SKM-1 (cell line): ENCODE data around the gene DRD2.

ENCODE experiments used
- DNase-seq: peaks from one replicate; lab custom pipeline; 2025; ENCODE audit not compliant: unreplicated experiment; lab: John Stamatoyannopoulos, UW

DRD2 gene

DNA sequence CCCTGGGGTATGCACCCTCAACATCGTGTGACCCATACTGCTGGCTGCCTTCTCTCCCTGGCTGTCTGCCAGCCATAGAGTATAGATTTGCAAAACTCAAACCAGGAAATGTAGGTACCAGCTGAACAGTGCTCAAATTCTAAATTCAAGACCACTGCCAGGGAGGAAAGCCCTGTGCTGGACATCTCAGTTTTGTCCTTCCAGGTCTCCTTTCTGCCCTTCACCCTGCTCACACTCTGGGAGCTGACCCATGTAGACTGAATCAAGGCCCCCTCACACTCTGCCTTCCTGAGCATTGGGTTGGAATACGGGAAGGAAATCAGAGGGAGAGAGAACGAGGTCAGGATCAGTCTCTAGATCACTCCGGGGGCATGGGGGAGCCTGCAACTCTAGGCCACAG is 12.4 kb upstream of the DRD2 start:
- DNase-seq: no peak

DNA sequence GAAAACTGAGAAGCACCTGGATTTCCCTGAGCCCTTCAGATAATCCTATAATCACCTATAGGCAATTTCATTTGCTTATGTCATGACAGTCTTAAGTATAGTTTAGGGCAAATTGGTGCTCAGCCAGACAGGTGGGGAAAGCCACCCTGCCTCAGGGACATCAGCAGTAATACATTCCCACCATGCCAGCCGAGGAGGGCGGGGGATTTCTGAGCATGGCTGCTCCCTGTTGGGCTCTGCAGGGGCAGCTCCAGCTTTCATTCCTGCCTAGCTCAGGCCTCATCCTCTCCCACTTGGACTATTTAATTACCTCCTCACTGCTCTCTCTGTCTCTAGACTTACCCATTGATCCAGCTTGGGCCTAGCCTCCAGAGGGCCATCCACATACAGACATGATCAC is 9.0 kb upstream of the DRD2 start:
- no peak for DNase-seq

DNA sequence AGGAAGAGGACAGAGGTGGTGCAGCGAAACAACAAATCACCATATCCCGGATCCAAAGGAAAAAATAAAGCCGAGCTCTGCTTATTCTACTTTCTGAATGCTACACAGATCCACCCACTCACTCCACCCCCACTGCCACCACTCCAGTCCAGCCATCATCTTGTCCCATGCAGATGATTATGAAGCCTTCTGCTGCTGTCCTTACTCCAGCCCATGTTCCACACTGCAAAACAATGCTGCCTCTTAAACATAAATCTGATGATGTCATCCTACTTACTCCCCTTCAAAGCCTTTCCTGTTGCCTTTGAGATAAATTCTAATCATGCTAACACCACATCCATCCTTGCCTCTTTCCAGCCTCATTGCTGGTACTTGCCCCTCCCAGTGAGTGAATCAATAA is 6.5 kb upstream of the DRD2 start:
- no peak for DNase-seq

DNA sequence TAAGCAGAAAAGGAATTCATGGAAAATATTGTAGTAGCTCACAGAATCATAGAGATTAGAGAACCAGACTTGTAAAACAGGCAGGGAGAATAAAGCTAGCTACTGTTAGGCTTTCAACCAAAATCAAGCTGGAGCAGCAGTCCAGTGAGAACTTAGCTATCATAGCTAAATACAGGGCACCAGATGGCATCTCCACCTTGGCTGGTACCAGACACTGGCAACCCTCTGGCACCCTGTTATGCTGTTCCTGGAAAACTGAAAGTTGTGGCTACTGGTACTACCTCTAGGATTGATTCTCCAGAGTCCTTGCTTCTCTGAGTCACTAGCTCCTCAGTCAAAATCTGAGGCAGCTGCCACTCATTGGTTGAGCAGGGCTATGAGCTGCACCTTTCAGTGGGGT is 6.0 kb upstream of the DRD2 start:
- no peak for DNase-seq

DNA sequence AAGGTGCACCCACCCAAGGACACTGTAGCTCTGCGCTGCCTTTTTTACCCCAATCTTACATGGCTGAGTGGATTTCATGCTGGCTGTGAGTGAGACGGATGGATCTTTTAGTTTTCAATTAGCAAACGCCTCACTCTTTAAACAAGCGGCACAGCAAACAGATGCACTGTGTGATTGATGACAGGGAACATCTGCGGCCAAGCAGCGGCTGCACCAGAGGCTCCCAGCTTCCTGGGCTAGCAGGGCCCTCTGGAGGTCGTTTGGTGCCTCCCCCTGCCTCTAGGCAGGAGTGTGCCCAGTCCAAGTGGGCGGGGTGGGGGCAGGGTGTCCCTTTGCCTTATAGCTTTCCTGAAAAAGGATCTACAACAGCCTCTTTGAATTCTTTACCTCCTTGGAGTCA is 2.1 kb upstream of the DRD2 start:
- DNase-seq: no peak

DNA sequence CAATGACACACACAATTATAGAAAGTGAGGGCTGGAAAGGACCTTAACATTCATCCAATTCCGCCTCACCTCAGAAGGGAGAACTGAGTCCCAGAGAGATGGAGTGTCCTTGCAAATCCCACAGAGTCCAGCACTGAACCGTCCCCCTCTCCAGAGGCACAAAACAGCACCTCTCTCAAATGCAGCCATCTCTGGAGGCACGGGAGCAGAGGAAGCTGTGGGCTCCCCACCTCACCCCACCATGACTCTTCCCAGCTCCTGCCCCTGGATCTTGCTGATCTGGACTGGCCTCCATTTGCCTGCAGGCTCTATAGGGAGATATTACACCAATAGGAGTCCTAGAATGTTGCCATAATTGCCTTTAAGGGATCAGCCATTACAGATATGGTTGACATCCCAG is 1.4 kb upstream of the DRD2 start:
- no peak for DNase-seq

DNA sequence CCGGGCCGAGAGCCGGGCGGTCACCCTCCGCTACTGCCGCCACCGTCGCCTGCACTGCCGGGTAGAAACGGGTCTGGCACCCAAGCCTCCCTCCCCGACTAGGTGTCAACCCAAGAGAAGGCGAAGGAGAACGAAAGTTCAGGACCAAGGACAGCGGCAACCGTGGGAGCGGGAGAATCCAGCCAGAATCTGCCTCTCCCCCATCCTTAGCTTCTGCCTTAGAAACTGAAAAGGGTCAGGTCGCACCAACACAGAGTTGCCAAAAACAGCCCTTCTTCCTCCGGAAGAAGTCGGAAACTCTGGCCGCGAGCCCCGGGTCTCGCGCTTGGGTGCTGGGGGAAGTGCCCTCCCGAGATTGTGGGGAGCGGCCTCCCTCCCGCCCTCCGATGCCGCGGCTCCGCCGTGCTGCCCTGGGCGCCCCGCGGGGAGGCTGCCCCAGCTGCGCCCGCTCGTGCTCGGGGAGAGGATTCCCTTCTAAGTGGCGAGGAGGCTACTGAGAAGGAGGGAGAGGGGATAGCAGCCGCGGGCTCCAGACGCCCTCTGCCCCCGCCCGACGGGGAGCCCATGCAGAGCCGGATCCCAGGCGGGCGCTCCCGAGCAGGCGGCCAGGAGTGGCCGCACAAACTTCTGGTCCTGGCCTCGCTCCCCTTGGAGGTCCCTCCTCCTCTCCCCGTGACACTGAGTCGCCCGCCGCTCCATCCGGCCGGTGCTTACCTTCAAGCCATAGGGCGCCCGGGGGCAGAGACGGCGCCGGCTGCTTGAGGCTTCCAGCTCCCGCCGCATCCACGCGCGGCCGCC is 637 bp downstream of the DRD2 start:
- DNase-seq: no peak

DNA sequence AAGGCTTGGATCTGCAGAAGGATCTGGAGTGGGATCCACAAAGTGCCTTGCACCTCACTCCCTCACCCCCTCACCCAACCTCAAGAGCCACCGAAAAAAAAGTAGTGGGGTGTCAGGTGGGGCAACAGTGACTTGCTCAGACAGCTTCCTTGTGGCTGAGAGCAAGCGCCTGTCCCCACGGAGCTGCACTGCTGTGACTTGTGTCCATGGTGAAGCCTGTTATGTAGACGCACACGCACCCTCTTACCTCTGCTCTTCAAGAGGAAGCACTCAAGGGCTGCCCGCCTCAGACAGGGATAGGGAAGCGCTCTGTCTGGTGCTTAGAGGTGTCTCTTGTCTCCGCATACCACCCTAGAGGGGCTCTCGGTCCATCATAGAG is 1.2 kb downstream of the DRD2 start:
- no peak for DNase-seq

DNA sequence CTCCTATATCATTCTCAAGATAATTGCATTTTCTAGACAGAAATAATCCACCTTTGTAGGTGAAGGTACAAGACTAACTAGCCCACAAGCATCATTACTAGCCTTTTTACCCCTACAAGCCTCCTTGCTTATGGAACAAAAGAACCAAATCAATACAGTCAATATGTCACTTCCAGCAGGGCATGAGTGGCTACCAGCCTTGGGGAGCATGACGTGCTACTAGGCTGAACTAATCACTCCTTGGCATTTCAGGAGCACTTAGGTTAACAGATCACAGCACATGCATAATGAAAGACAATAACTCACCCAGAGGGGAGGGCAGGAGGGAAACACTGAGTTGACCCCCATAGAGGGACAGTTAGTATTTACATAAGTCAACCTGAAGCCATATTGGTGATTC is 2.7 kb downstream of the DRD2 start:
- DNase-seq: no peak

DNA sequence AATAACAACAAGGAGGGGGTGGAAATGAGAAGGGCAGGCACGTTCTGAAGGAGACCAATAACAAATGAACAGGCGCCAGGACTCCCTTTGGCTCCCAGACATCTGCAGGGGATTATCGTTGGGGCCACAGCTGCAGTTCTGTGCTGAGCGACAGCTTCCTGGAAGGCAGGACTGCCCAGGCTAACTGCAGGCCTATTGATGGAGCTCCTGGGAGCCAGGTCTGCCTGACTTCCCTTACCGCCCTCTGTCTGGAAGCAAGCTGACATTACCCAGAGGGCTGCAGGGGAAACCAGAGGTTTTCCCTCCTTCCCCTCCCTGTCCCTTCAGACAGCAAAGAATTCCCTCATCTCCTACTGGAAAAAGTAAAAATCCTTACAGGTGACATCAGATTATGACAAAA is 5.0 kb downstream of the DRD2 start:
- DNase-seq: no peak

DNA sequence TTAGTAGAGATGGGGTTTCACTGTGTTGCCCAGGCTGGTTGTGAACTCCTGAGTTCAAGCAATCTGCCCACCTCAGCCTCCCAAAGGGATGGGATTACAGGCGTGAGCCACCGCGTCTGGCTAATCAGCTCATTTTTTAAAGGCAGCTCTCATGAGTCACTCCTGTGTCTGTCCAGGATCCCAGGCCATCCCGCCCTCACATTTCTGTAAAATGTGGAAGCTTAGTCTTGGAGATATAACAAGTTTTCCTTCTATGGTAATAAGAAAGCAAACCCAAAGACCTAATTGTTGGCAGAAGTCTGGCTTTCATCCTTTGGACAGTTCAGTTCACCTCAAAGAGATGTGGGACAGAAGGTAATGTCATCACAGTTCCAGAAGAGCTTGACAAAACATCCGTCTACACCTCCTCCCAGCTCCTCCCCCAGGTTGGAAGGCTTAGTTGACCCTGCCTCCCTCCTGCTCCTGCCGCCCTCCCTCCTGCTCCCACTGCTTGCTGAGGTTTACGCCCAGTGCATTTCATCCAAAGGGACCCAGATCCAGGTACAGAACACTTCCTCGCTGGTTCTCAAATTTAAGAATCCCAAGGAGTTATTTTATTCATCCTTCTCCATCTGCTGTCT is 6.4 kb downstream of the DRD2 start:
- DNase-seq: no peak

DNA sequence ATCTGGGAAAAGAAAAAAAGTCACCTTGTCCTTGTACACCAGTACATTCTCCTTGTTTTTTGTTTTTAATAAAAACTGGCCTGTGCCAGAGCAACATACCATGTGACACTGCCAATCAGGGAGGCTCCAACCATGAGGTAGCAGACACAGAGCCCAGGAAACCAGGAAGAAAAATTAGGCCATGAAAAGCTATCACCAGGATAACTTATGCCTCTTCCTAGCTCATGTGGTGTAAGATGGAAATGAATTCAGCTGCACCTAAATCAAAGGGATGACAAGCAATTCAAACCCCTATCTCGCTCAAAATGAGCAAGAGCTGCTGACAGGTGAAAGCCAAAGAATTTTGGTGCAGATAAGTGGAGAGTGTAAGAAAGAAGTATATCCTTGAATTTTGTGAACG is 7.7 kb downstream of the DRD2 start:
- no peak for DNase-seq

DNA sequence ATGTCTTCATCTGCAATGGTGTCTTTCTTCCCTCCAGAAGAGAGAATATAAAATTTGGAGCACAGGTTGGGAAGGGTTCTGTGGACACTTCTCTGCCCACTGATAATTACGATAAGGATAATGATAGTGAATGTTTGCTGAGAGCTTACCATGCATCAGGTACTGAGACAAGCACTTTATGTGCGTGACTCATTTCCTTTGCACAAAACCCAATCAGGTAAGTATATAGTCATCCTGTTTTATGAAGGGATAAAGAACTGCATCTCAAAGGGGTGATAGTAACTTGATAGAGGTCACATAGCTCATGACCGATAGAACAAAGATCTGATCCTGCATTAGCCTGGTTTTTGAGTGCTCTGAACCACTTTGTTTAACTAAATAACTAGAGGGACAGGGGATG is 9.4 kb downstream of the DRD2 start:
- no peak for DNase-seq

DNA sequence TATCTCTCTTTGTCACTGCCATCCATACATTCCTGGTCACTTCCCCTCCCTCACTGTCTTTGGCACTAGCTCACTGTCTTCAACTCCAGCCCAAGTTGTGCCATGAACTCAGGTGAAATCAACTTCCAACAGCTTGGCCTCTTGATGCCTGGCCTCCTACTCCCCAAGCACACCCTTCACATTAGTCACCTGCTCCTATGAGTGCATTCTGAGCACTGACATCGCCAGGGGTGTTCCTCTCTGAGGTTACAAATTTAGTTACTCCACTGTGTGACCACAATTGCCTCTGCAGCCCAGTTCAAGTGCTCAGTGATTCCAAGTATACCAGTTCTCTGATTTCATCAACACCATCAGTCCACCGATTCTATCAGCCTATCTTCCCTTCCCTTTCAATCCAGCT is 10.8 kb downstream of the DRD2 start:
- no peak for DNase-seq

DNA sequence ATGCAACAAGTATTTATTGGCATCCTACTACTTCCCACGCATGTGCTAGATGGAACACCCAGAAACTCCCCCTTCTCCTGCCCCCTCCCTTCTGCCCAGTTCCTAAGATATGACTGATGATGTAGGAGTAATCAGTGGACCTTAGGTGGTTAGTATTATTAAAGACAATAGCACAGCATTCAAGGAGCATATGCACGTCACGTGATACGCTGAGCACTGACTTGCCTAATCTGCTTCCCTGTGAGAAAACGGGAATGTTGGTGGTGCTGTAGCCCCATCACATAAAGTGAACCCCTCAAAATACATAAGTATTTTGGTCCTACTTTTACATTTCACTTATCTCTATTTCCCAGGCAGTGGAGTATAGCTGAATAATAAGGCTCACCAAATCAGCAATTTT is 12.4 kb downstream of the DRD2 start:
- DNase-seq: no peak

DNA sequence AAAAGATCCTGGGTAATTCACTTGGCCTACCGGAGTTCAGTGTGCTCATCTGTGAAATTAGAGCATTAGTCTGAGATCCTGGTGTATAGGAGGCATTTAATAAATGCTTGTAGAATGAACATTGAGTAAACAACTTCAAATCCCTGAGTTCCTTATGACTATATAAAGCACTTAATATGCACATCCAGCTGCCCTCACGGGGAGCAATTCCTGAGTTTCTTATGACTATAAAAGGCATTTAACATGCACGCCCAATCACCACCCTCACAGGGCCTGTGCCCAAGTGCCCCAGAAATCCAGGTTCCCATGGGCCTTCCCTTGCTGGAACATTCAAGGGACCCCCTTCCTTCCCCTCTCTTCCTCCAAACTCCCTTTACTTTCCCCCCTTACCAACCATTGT is 13.6 kb downstream of the DRD2 start:
- DNase-seq: no peak

DNA sequence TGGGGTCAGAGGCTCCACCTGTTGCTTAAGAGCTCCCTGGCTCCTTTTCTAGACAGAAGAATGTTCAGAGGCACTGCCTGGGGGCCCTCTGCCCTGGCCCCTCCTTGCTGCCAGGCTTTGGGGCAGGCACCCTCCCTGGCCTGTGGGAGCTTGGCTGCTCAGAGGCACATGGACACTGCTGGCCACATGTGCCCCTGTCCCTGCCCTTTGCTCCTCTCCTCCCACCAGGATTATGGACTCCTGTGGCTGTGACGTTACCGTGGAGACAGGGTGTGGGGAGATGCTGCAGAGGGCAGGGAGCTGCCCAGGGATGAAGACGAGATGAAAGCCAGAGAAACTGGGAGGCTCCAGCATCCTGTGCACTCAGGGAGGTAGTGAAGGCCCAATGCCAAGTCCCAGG is 14.7 kb downstream of the DRD2 start:
- no peak for DNase-seq

DNA sequence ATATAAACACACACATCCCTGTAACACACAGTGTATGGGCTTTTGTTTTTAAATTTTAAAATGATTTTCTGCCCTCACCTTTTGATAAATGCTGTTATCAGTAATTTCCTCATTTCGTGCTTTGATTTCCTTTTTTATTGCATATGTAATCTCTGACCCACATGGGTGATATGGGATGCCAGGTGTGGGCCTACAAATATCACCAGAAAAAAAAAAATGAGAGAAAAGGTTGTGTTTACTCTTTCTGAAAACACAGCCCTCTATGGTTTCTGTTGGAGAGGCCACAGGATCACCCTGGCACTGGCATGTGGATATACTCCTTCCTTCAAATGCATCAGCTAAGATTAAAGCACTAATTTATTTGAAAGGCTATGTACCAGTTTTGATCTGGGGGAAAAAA is 17.0 kb downstream of the DRD2 start:
- DNase-seq: no peak

DNA sequence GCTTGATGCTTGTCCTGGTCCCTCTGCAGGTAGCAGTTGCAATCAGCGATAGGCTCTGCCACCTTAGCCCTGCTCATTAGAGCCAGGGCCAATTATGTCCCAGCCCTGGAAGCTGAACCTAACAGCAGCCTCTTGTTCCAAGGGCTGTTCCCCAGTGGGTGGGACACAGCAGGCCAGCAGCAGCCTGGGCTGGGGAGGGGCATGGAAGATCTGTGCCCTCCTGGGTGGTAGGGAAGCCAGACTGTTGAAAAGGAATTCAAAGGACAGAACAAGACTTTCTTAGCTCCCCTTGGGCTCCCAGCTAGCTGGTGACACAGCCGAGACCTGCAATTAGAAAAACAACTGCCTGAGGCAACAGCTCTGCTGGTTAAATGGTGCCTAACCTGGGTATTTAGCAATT is 17.4 kb downstream of the DRD2 start:
- no peak for DNase-seq

DNA sequence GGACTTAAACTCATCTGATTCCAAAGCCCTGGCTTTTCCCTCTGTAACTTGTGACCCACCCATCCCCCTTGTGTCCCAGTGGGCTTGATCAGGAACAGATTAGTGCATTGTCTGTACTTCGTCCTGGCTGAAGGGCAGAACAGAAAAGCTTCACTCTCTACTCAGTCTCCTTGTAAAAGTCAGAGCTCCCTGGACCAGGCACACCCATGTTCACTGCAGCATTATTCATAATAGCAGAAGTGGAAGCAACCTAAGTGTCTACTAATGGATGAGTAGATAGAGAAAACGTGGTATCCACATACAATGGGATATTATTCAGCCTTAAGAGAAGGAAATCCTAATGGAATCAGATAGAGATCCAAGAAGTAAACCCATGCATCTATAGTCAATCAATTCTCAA is 20.7 kb downstream of the DRD2 start:
- no peak for DNase-seq

DNA sequence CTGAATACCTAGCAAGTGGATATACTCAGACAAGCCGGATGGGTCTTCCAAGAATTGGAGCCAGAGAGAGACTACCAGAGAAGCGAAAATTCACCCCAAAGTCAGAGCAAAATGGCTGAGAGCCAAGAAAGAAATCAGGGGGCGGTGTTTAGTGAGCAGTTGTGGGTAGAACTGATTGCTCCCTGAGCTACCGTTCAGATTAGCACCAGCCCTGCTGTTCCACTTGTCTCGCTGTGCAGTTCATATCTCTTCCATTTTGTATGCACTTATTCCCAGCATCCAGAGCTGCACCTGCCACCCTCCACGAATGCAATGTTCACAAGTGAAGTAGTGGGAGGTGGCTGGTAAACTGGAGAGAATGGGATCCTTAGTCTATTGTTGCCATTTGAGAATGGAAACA is 25.5 kb downstream of the DRD2 start:
- DNase-seq: no peak

DNA sequence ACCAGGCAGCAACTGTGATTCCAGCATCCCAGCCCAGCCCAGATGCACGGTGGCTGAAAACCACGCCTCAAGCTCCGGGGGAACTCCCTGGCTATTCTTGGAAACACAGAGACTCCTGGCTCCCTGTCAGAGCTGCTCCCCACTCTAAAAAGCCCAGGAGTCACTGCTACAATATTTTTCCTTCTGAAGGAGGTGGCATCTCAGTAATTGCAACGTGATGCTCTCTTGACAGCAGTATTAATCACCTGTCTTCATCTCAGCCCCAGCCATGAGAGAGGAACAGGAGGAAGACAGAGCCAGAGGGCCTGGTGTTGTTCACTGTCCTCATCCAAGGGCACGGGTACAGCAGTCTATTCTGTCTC is 26.9 kb downstream of the DRD2 start:
- no peak for DNase-seq

DNA sequence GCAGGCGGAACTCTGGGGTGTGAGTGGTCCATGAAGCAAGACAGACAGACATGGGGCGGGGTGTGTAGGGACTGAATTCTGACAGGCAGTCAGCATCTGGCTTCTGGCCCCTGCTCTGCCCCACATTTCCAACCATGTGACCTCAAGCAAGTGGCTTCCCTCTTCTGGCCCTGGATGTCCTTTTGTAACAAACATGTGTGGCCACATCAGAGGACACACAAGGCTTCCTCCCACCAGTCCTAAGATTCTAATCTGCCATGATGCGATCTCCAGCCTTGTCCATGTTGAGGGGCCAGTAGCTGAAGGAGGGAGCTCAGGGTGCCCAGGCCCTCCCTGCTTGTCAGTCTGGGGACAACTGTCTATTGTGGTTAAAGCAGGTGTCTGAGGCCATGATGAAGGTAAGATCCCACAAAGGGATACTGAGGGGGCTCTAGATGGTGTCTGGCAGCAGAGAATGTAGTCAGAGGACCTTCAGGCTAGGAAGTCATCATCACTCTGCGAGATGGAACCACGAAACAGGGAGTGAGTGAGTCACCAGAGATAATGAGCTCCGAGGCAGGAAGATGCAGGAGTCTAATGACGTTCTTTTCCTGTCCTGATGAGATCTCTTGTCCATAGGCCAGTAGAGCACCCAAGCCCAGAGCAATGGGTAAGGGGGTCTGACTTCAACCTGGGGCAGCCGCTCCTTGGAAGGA is 27.4 kb downstream of the DRD2 start:
- no peak for DNase-seq
